ENCODE measurements around the gene CDX1. TPM values are rescaled to one million over a fixed set of nuclear protein-coding genes. Genes with fewer than 3 reads are reported as not detected.

Gene CDX1
- total RNA-seq, 2 donors from 2014 or later: not detected

DNA sequence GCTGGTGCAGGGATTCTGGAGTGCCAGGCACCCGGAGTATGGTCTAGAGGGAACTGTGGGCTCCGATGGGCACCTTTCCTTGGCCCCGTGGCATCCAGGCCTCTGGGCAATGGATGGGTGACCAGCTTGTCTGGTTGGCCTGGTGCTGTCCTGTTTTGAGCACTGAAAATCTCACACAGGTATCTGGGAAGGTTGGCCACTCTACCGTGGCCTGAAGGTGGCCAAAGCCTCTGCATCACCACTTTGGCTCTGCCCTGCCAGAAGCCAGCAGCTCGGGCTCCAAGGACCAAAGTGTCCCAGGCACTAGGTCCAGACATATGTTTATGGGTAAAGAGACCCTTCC lies 52.1 kb downstream of the CDX1 start:
- TF ChIP-seq CTCF (conservative IDR thresholded peaks at IDR 0.05): no peak
- Histone ChIP-seq H3K27ac (ENCODE audit: low read depth, low read length) (no peak overlapping the region), H3K9me3 (ENCODE audit: control insufficient read depth, low read length) (no peaks in the 10 kb centered on the region), H3K4me3 (ENCODE audit: low read length) (no peak overlapping the region), H3K36me3 (ENCODE audit: control insufficient read depth, insufficient read depth, low read length) (no peaks in the 10 kb centered on the region), H3K4me1 (ENCODE audit: control insufficient read depth, insufficient read depth, low read length) (no peaks in the 10 kb centered on the region), H3K27me3 (ENCODE audit: control insufficient read depth, insufficient read depth, low read length, poor library complexity, severe bottlenecking) (peaks cover 20% of the 10 kb centered on the region), H3K9ac (ENCODE audit: extremely low read depth, low read length, poor library complexity, severe bottlenecking) (no peak overlapping the region)
- Mint-ChIP-seq H3K4me1 (peaks cover 5% of the 10 kb centered on the region), H3K4me3 (no peak overlapping the region), H3K27me3 (ENCODE audit: insufficient read depth) (peaks cover 54% of the 10 kb centered on the region), H3K36me3 (ENCODE audit: low read depth) (no peaks in the 10 kb centered on the region), H3K9me3 (no peaks in the 10 kb centered on the region), H3K27ac (no peak overlapping the region)
- 93 to 97% methylated on average over 4 to 5 of the region's 5 CpGs for WGBS, 2 experiments (ENCODE audit: insufficient coverage in 1 of 2, insufficient read length in 1 of 2)
- no peak for DNase-seq

DNA sequence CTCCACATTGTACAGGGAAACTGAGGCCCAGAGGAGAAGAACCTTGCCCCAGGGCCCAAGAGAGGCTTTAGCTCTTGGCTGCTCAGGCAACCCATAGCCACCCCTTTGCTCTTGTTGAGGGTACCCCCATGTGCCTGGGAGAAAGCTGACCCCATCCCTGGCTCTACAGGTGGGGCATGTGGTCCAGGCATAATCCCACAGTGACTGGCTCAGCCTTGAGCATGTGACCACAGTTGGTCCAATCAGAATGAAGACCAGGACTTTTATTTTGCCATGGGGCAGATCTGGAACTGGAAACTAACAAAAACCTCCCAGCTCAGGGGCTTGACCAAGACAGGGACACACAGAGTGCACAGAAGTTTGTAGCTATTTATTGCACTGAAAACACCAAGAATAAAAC lies 52.6 kb downstream of the CDX1 start:
- Histone ChIP-seq H3K4me1 (ENCODE audit: control insufficient read depth, insufficient read depth, low read length) (no peaks in the 10 kb centered on the region), H3K4me3 (ENCODE audit: low read length) (no peak overlapping the region), H3K27me3 (ENCODE audit: control insufficient read depth, insufficient read depth, low read length, poor library complexity, severe bottlenecking) (peaks cover 20% of the 10 kb centered on the region), H3K36me3 (ENCODE audit: control insufficient read depth, insufficient read depth, low read length) (no peaks in the 10 kb centered on the region), H3K27ac (ENCODE audit: low read depth, low read length) (no peak overlapping the region), H3K9me3 (ENCODE audit: control insufficient read depth, low read length) (no peaks in the 10 kb centered on the region), H3K9ac (ENCODE audit: extremely low read depth, low read length, poor library complexity, severe bottlenecking) (no peak overlapping the region)
- Mint-ChIP-seq H3K36me3 (ENCODE audit: low read depth) (no peaks in the 10 kb centered on the region), H3K27me3 (ENCODE audit: insufficient read depth) (peaks cover 52% of the 10 kb centered on the region), H3K4me3 (no peak overlapping the region), H3K27ac (no peak overlapping the region), H3K9me3 (no peaks in the 10 kb centered on the region), H3K4me1 (peaks cover 5% of the 10 kb centered on the region)
- no peak for DNase-seq
- TF ChIP-seq CTCF (conservative IDR thresholded peaks at IDR 0.05): no peak

- H3K27ac ChIP-seq (ENCODE audit: low read depth, low read length): no peak overlapping the region
- H3K4me1 ChIP-seq (ENCODE audit: control insufficient read depth, insufficient read depth, low read length): no peaks in the 10 kb centered on the region
- Mint-ChIP-seq H3K4me1 (peaks cover 5% of the 10 kb centered on the region), H3K27me3 (ENCODE audit: insufficient read depth) (peaks cover 47% of the 10 kb centered on the region), H3K4me3 (no peak overlapping the region), H3K9me3 (no peaks in the 10 kb centered on the region), H3K36me3 (ENCODE audit: low read depth) (no peaks in the 10 kb centered on the region), H3K27ac (no peak overlapping the region)
- no peak for TF ChIP-seq CTCF (conservative IDR thresholded peaks at IDR 0.05)
- peaks cover 20% of the 10 kb centered on the region for H3K27me3 ChIP-seq (ENCODE audit: control insufficient read depth, insufficient read depth, low read length, poor library complexity, severe bottlenecking)
- no peak overlapping the region for H3K9ac ChIP-seq (ENCODE audit: extremely low read depth, low read length, poor library complexity, severe bottlenecking)
- H3K9me3 ChIP-seq (ENCODE audit: control insufficient read depth, low read length): no peaks in the 10 kb centered on the region
- H3K4me3 ChIP-seq (ENCODE audit: low read length): no peak overlapping the region
- no peaks in the 10 kb centered on the region for H3K36me3 ChIP-seq (ENCODE audit: control insufficient read depth, insufficient read depth, low read length)
- no peak for DNase-seq
- WGBS, 2 experiments (ENCODE audit: insufficient coverage in 1 of 2, insufficient read length in 1 of 2): 86 to 93% methylated on average over 2 of the region's 2 CpGs
These were observed 53.3 kb downstream of the CDX1 start for GRCh38 chr5:150219861-150220260.
